Activated naive CD8-positive, alpha-beta T cell (primary cell): Measurements from ENCODE around the gene PARD3B.
A peak's percentile ranks its signal among the peaks of the same experiment; 100 is the strongest.

ENCODE experiments used
- H3K27ac Mint-ChIP-seq: one replicate; pipeline ENCODE4 v1.8.0; 2021; ENCODE audit warnings: mixed read lengths
- H3K27me3 Mint-ChIP-seq: one replicate; pipeline ENCODE4 v1.8.0; 2021; ENCODE audit warnings: mixed read lengths
- H3K36me3 Mint-ChIP-seq: one replicate; pipeline ENCODE4 v1.8.0; 2021; ENCODE audit warnings: mixed read lengths
- H3K4me1 Mint-ChIP-seq: one replicate; pipeline ENCODE4 v1.8.0; 2021; ENCODE audit warnings: low read depth, mixed read lengths
- H3K4me3 Mint-ChIP-seq: one replicate; pipeline ENCODE4 v1.8.0; 2021; ENCODE audit warnings: mild to moderate bottlenecking, mixed read lengths
- H3K9me3 Mint-ChIP-seq: one replicate; pipeline ENCODE4 v1.8.0; 2021; ENCODE audit warnings: low read depth, mixed read lengths

Gene PARD3B

GRCh38 chr2:205010196-205010595 is 464.9 kb downstream of the PARD3B start:
- Mint-ChIP-seq H3K4me1 (peaks cover 19% of the 10 kb centered on the region), H3K4me3 (no peak overlapping the region), H3K27ac (no peak overlapping the region)

DNA sequence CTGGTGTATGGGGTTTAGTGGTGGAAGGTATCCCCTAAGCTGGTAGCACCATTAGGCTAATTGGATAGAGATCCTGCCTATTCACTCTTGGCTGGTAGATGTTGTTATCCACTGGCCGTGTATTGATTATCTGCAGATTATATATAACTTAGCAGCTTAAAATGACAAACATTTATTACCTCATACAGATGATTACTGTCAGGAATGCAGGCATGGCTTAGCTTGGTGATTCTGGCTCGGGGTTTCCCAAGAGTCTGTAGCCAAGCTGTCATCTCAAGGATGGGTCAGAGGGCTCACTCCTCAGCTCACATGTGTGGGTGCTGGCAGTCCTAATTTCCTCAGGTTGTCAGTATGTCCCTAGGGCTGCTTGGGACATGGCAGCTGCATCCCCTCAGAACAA is 465.8 kb downstream of the PARD3B start:
- H3K36me3 Mint-ChIP-seq = peaks cover 6% of the 10 kb centered on the region
- no peaks in the 10 kb centered on the region for H3K27me3 Mint-ChIP-seq
- H3K4me3 Mint-ChIP-seq = no peak overlapping the region
- H3K9me3 Mint-ChIP-seq = peaks cover 2% of the 10 kb centered on the region
- H3K27ac Mint-ChIP-seq = no peak overlapping the region
- peaks cover 19% of the 10 kb centered on the region for H3K4me1 Mint-ChIP-seq

More at GRCh38 chr2:205010196-205010595, 464.9 kb downstream of the PARD3B start:
- Mint-ChIP-seq H3K36me3 (peaks cover 8% of the 10 kb centered on the region), H3K9me3 (peaks cover 5% of the 10 kb centered on the region), H3K27me3 (no peaks in the 10 kb centered on the region)

- H3K9me3 Mint-ChIP-seq = no peaks in the 10 kb centered on the region
- H3K36me3 Mint-ChIP-seq = peaks cover 2% of the 10 kb centered on the region
- no peak overlapping the region for H3K27ac Mint-ChIP-seq
- H3K4me1 Mint-ChIP-seq = peaks cover 13% of the 10 kb centered on the region
- H3K27me3 Mint-ChIP-seq = no peaks in the 10 kb centered on the region
- no peak overlapping the region for H3K4me3 Mint-ChIP-seq
Observed at GRCh38 chr2:205012961-205013360, 467.7 kb downstream of the PARD3B start.

GRCh38 chr2:205013586-205013985 is 468.3 kb downstream of the PARD3B start:
- Mint-ChIP-seq H3K27ac (no peak overlapping the region), H3K36me3 (peaks cover 2% of the 10 kb centered on the region)

GRCh38 chr2:205014201-205014600 is 468.9 kb downstream of the PARD3B start:
- Mint-ChIP-seq H3K4me3 (no peak overlapping the region), H3K27ac (no peak overlapping the region), H3K9me3 (no peaks in the 10 kb centered on the region), H3K4me1 (peaks cover 13% of the 10 kb centered on the region), H3K27me3 (no peaks in the 10 kb centered on the region), H3K36me3 (peaks cover 6% of the 10 kb centered on the region)

More at GRCh38 chr2:205013586-205013985, 468.3 kb downstream of the PARD3B start:
- no peaks in the 10 kb centered on the region for H3K27me3 Mint-ChIP-seq
- H3K4me1 Mint-ChIP-seq = peaks cover 13% of the 10 kb centered on the region
- H3K4me3 Mint-ChIP-seq = no peak overlapping the region
- H3K9me3 Mint-ChIP-seq = no peaks in the 10 kb centered on the region

DNA sequence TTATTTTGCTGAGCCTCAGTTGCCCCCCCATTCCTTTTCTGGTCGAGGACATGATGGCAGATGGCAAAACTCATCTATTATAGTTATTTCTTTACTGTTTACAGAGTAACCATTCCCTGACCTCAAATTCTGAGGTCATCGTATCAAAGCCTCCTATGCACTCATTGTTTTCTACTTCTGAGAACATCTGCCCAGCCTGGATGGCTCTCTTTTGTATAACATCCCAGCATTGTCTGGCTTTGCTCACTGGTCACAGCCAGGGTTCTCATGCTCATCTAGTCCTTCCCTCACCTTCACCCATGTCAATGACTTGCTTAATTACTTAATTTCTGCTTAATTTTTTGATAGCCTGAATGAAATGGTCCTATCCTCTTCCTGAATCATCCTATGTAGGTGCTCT is 472.1 kb downstream of the PARD3B start:
- Mint-ChIP-seq H3K4me1 (peaks cover 2% of the 10 kb centered on the region), H3K4me3 (no peak overlapping the region), H3K27me3 (no peaks in the 10 kb centered on the region), H3K27ac (no peak overlapping the region), H3K9me3 (peaks cover 3% of the 10 kb centered on the region), H3K36me3 (peaks cover 5% of the 10 kb centered on the region)

- Mint-ChIP-seq H3K36me3 (peaks cover 8% of the 10 kb centered on the region), H3K4me3 (no peak overlapping the region), H3K9me3 (peaks cover 3% of the 10 kb centered on the region), H3K27ac (no peak overlapping the region), H3K27me3 (no peaks in the 10 kb centered on the region), H3K4me1 (peaks cover 2% of the 10 kb centered on the region)
Observed at GRCh38 chr2:205017912-205018311, 472.6 kb downstream of the PARD3B start.

- H3K27ac Mint-ChIP-seq = no peak overlapping the region
- H3K4me1 Mint-ChIP-seq = peaks cover 8% of the 10 kb centered on the region
- peaks cover 10% of the 10 kb centered on the region for H3K36me3 Mint-ChIP-seq
- no peaks in the 10 kb centered on the region for H3K27me3 Mint-ChIP-seq
- H3K9me3 Mint-ChIP-seq = peaks cover 3% of the 10 kb centered on the region
- no peak overlapping the region for H3K4me3 Mint-ChIP-seq
Observed at GRCh38 chr2:205020673-205021072, 475.4 kb downstream of the PARD3B start.

- no peak overlapping the region for H3K4me3 Mint-ChIP-seq
- no peak overlapping the region for H3K27ac Mint-ChIP-seq
- H3K36me3 Mint-ChIP-seq = peaks cover 12% of the 10 kb centered on the region
- H3K9me3 Mint-ChIP-seq = peaks cover 8% of the 10 kb centered on the region
- peaks cover 14% of the 10 kb centered on the region for H3K4me1 Mint-ChIP-seq
- H3K27me3 Mint-ChIP-seq = no peaks in the 10 kb centered on the region
Observed at GRCh38 chr2:205022841-205023240, 477.6 kb downstream of the PARD3B start.

DNA sequence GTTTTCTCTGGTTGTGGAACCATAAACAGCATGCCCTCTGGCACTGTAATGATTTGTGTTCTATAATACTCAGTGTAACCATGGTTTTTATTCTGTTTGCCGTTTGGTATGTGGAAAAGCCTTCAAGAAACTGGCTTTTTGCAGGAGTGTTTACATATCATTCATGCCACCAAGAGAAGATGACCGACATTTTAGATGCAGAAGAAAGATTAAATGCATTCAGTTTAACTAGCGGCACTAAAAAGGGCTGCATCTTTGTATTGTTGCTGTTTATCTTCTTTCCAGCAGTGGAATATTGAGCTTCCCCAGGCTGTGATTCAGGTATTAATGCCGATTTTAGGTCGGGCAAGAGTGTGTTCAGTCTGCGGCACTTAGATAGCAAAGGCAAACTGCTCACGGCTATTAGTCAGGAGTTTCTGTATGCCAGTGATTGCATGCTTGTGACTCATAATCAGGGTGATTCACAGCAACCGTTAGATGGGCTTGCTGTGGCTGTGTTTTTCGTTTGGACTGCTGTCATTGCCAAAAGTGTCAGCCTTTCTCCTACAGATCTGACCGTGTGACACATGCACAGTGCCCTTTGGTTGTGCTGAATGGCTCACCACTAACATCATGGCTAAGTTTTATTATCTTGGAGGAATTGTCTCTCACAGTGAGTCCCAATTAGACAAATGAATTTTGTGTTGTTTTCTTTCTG is 479.7 kb downstream of the PARD3B start:
- Mint-ChIP-seq H3K4me1 (peaks cover 27% of the 10 kb centered on the region), H3K27ac (no peak overlapping the region), H3K36me3 (peaks cover 8% of the 10 kb centered on the region), H3K4me3 (no peak overlapping the region), H3K9me3 (peaks cover 5% of the 10 kb centered on the region), H3K27me3 (no peaks in the 10 kb centered on the region)

GRCh38 chr2:205025580-205026240 is 480.4 kb downstream of the PARD3B start:
- Mint-ChIP-seq H3K36me3 (peaks cover 8% of the 10 kb centered on the region), H3K9me3 (peaks cover 5% of the 10 kb centered on the region), H3K27me3 (no peaks in the 10 kb centered on the region), H3K4me1 (peaks cover 30% of the 10 kb centered on the region), H3K4me3 (no peak overlapping the region), H3K27ac (no peak overlapping the region)

- H3K4me3 Mint-ChIP-seq = no peak overlapping the region
- H3K27ac Mint-ChIP-seq = no peak overlapping the region
- peaks cover 49% of the 10 kb centered on the region for H3K4me1 Mint-ChIP-seq
- peaks cover 4% of the 10 kb centered on the region for H3K36me3 Mint-ChIP-seq
- H3K27me3 Mint-ChIP-seq = no peaks in the 10 kb centered on the region
- H3K9me3 Mint-ChIP-seq = peaks cover 5% of the 10 kb centered on the region
Observed at GRCh38 chr2:205030695-205031094, 485.4 kb downstream of the PARD3B start.

DNA sequence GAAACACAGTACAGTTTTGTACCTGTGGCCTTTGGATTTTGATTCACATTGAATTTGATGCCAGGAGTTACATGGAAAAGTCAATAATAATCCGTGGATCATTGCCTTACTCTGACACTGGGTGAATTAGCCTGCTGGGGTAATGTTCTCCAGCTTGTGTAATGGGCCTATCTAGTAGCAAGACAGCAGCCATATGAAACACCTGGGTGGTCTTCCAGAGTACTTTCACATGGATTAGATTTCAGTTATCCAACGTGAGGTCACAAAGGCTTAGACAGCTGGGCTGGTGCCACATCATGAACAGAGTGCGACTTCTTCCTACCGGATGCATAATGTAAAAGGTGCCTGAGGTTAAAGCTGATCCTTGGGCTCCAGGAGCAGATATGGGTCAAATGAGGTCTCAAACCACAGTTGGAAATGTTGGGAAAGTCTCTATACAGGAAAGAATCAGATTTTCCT is 486.8 kb downstream of the PARD3B start:
- Mint-ChIP-seq H3K4me3 (no peak overlapping the region), H3K27me3 (no peaks in the 10 kb centered on the region), H3K36me3 (peaks cover 2% of the 10 kb centered on the region), H3K9me3 (peaks cover 5% of the 10 kb centered on the region), H3K27ac (no peak overlapping the region), H3K4me1 (peaks cover 43% of the 10 kb centered on the region)

- Mint-ChIP-seq H3K27ac (no peak overlapping the region), H3K4me3 (no peak overlapping the region), H3K27me3 (no peaks in the 10 kb centered on the region), H3K36me3 (peaks cover 2% of the 10 kb centered on the region), H3K4me1 (peaks cover 43% of the 10 kb centered on the region), H3K9me3 (no peaks in the 10 kb centered on the region)
Observed at GRCh38 chr2:205033431-205033830, 488.2 kb downstream of the PARD3B start.

DNA sequence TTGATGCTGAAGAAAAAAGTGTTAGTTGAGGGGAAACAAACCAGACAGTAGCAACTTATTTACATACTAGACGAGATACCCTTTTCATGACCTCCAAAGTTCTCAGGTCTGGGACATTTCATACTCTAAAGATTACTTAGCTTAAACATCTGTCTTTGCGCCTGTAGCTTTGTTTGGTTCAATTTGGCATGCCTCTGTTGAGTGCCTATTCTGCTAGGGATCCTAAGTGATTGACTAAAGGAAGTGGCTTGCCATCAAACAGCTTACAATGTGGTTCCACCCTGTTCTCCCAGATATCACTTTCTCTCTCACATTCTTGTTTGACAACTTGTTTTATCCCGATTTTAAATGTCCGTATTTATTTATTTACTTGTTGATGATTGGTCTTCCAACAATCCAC is 488.8 kb downstream of the PARD3B start:
- Mint-ChIP-seq H3K4me3 (no peak overlapping the region), H3K4me1 (peaks cover 42% of the 10 kb centered on the region), H3K36me3 (peaks cover 2% of the 10 kb centered on the region), H3K9me3 (no peaks in the 10 kb centered on the region), H3K27me3 (no peaks in the 10 kb centered on the region), H3K27ac (peak overlapping the region; percentile 81)
